ENCODE measurements around the gene TMEM272.
A peak's percentile ranks its signal among the peaks of the same experiment; 100 is the strongest.

Gene TMEM272

GRCh38 chr13:51780099-51780498 lies 64.9 kb downstream of the TMEM272 start:
- DNase-seq (ENCODE audit: low read depth) = no peak

GRCh38 chr13:51778392-51778791 lies 66.6 kb downstream of the TMEM272 start:
- no peak for DNase-seq (ENCODE audit: low read depth)

- DNase-seq (ENCODE audit: low read depth) = no peak
Measured at GRCh38 chr13:51777921-51778320, 67.1 kb downstream of the TMEM272 start.

GRCh38 chr13:51776179-51776578 lies 68.8 kb downstream of the TMEM272 start:
- DNase-seq (ENCODE audit: low read depth) = no peak

- DNase-seq (ENCODE audit: low read depth) = no peak
Measured at GRCh38 chr13:51773515-51773914, 71.5 kb downstream of the TMEM272 start.

- no peak for DNase-seq (ENCODE audit: low read depth)
Measured at GRCh38 chr13:51772781-51773180, 72.2 kb downstream of the TMEM272 start.

- DNase-seq (ENCODE audit: low read depth) = no peak
Measured at GRCh38 chr13:51772105-51772455, 72.9 kb downstream of the TMEM272 start.

GRCh38 chr13:51771418-51772104 lies 73.4 kb downstream of the TMEM272 start:
- no peak for DNase-seq (ENCODE audit: low read depth)

GRCh38 chr13:51770681-51771417 lies 74.1 kb downstream of the TMEM272 start:
- no peak for DNase-seq (ENCODE audit: low read depth)

GRCh38 chr13:51770160-51770559 lies 74.8 kb downstream of the TMEM272 start:
- DNase-seq (ENCODE audit: low read depth) = no peak

GRCh38 chr13:51769455-51770127 lies 75.4 kb downstream of the TMEM272 start:
- no peak for DNase-seq (ENCODE audit: low read depth)

GRCh38 chr13:51768976-51769375 lies 76.0 kb downstream of the TMEM272 start:
- DNase-seq (ENCODE audit: low read depth) = no peak

GRCh38 chr13:51768378-51768921 lies 76.5 kb downstream of the TMEM272 start:
- DNase-seq (ENCODE audit: low read depth) = no peak

- no peak for DNase-seq (ENCODE audit: low read depth)
Measured at GRCh38 chr13:51767100-51767499, 77.9 kb downstream of the TMEM272 start.

- peak; percentile 23 for DNase-seq (ENCODE audit: low read depth)
Measured at GRCh38 chr13:51765142-51765515, 79.8 kb downstream of the TMEM272 start.

- DNase-seq (ENCODE audit: low read depth) = peak; percentile 85
Measured at GRCh38 chr13:51764184-51765141, 80.5 kb downstream of the TMEM272 start.

GRCh38 chr13:51763486-51763885 lies 81.5 kb downstream of the TMEM272 start:
- DNase-seq (ENCODE audit: low read depth) = no peak
